HG03103 (cell line): ENCODE results near the gene SLC17A7.

ENCODE experiments used
- ATAC-seq: cut with Tn5 transposase; IDR thresholded peaks from one replicate; pipeline ENCODE4 v1.9.1; 2021; ENCODE audit warnings: low read depth; ENCODE audit not compliant: unreplicated experiment

Gene SLC17A7

DNA sequence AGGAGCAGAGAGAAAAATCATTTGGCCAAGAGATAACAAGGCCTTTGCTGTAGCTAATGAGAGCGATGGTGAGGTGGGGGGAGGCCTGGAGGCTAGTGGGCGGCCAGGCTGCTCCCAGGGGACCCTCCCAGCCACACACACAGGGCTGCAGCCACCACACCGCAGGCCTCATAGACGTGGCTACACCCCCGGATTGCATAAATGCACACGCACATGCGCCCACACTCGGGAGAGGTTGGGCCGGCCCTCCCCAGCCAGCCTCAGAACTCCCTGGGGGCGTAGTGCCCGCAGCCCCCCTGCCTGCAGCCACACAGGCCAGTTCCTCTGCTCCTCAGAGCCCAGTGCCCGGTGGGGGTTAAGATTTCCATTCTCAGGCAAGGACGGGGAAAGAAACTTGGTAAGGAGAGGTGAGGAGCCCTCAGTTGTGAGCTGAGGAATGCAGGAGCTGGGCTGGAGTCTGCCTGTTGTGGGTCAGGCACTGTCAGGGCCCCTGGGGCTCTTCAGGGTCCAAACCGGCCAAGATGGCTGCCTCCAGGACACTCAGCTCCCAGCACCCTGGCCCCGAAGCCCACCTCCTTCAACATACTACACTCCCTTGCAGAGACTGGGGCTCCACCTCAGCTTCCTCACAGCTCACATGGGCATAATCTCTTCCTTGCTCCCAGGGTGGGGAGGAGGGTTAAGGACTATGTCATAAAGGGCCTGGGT is 26.1 kb downstream of the SLC17A7 start:
- ATAC-seq: no peak

DNA sequence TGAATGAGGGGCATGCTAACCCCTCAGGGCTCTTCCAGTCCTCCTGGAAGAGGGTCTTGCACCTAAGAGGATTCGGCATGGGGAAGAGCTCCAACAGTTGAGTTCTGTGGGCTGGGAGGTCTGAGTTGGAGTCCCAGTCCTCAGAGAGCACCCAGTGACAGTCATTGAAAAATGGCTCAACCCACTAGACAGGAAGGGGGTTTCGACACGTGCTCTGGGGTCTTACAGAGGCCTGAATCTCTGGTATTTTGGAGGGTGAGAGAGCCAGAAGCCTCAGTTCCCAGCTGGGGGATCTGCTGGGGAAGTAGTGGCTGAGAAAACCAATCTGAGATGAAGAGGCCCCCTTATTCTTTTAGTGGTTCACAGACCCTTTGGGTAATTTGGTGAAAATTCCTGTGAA is 27.1 kb downstream of the SLC17A7 start:
- no peak for ATAC-seq

DNA sequence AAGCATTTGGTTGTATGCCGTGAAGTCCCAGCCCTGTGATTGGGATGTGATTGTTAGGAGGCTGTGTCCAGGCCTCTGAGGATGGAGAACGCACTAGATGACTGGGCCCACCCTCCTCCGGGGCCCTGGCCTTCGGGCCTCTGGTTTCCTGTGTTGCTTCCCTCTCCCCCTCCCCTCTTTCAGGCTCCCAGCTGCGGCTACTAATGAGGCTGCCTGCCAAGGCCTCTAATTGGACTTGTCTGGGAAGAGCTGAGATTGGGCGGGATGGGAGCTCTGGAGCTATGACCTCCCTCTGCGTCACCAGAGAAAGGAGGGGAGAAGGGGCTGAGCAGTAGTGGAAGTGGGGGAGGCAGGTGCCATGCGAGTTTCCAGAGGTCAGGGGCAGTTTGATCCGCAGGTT is 28.0 kb downstream of the SLC17A7 start:
- ATAC-seq: no peak

DNA sequence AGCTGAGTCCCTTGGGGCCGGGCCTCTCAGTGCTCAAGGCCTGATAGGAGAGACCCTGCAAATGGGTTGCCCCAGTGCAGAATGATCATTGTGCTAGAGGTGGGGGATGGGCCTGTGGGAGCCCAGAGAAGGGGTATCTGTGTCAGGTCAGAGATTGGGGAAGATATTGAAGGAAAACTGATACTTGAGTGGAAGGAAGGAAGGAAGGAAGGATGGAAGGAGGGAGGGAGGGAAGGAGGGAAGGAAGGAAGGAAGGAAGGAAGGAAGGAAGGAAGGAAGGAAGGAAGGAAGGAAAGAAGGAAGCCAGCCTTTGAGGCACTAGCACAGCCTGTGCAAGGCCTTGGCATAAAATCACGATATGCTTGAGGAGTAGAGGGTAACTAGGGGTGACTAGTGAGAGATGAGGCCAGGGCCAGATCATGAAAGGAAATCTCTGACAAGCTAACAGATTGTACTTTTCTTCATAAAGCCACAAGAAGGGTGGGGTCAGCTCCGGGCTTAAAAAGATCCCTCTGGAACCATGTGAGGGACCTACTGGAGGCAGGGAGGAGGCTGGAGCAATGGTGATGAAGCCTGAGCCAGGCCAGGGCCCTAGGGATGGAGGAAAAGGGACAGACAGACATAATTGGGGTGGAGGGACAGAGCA is 29.5 kb downstream of the SLC17A7 start:
- ATAC-seq: no peak

DNA sequence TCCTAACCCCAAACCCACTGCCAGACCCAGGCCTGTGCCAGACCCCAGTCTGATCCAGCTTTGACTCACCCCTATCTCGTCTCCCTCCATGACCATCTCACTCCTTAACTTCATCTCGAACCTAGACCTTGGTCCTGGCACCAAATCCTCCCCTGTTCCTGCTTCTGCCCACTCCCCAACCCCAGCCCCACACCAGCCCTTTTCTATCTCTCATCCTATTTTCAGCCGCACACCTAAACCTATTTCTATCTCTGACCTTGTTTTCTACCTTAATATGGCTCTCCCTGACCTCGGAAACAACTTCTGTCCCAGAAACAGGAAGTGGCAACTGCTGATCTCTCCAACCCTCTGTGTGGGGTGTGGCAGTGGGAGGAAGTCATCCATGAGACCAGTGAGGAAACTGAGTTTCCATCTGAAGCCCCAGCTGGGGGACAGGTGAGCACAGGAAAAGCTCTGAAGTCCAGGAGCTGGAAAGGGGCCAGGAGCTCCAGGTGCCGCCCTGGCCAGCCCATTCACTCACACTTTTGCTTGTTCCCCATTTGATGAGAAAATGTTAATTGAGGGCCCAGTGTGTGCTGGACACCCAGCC is 31.8 kb downstream of the SLC17A7 start:
- no peak for ATAC-seq

DNA sequence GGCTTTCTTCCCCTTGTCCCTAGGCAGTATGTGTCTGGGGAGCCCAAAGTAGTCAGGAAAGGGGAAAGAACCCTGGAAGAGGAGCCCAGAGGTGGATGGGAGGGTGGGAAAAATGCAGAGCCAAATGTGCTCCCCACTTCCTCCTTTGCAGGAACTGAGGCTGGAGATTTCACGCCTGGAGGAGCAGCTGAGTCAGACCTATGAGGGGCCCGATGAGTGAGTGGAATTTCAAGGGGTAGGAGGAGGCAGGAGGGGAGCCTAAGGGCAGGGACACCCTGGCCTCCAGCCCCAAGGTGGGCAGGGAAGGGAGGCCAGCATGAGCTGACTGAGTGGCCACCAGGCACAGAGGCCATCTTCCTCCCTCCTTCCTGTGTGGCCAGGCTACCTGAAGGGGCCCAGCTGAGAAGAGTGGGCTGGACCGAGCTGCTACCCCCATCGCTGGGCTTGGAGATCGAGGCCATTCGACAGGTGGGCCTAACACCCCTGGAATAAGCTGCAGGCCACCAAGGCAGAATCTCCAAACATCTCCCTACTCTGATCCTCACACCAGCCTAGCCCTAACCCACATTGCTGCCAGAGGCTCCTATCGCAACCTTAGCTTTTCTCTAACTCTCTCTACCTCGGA is 32.4 kb downstream of the SLC17A7 start:
- ATAC-seq: no peak

DNA sequence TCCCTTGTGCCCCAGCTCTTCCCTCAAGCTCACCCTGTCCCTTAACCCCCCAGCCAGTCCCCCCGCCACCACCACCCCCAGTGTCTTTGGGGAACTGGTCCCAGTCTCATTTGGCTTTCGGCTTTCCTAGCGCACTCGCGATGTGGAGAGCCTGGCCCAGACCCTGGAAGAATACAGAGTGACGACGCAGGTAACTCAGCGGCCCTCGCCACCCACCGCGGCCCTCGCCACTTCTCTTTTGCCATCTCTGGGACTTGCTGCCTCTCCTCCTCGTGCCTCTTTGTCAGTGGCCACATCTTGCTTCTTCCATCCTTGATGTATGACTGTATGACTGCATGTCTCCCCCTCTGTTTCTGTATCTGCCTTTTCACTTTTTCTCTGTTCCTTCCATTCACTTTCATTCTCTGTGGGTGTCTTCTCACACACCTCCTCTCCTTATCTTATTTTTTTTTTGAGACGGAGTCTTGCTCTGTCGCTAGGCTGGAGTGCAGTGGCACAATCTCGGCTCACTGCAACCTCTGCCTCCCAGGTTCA is 33.8 kb downstream of the SLC17A7 start:
- ATAC-seq: no peak

DNA sequence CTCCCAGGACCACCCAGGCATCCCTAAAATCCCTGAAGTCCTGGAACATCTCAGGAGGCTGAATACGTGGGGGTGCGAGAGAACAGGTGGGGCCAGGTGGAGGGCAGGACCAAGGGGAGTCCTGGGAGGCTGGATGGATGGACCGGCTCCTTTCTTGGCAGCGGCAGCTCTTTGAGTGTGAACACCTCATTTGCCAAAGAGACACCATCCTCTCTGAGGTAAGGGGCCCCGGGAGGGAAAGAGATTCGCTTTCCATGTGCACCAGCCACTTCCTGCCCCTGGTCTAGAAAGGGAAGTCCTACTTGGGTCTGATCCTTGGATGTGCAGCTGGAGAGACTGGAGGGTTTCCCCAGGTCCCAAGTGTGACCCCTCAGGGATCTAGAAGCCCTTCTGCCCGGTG is 34.2 kb downstream of the SLC17A7 start:
- no peak for ATAC-seq

DNA sequence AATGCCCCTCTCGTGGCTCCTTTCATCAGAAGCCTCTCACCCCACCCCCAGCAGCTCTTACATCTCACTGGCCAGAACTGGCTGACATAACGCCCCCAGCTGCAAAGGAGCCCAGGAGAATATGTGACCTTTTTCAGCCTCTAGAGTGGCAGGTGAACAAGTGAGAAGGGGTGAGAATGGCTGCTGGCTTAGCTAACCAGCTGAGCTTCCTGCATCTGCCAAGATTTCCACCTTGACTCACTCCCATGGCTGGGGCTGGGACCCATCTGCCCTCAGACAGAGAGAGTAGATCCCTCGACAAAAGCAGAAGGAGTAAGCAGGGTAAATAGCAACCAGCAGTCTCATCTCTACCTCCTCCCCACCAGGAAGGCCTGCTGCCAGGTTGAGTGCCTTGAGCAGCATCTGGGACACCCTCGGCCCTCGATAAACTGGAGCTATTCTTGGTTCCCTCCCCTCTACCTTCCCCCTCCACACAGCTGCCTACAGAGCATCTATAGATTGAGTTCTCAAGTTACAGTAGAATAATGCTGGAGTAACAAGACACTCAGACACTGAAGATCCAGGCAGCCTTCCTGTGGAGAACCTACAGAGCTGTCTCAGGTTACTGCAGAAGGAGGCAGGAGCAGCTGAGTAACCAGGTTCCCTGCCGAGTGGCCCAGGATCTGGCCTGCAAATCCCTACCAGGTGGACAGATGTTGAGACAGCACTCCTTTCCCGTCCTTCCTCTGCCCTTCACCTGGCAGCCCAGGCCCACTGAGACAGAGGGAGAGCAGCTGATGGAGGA is 37.7 kb downstream of the SLC17A7 start:
- ATAC-seq: no peak

DNA sequence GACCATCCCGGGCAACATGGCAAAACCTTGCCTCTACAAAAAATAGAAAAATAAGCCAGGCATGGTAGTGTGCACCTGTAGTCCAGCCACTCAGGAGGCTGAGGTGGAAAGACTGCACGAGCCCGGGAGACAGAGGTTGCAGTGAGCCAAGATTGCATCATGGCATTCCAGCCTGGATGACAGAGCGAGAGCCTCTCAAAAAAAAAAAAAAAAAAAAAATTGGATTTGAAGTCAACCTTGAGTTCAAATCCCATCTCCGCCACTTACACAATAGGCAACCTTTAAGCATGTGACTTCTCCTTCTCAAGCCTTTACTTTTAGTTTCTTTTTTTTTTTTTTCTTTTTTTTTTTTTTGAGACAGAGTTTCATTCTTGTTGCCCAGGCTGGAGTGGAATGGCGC is 41.3 kb downstream of the SLC17A7 start:
- no peak for ATAC-seq

DNA sequence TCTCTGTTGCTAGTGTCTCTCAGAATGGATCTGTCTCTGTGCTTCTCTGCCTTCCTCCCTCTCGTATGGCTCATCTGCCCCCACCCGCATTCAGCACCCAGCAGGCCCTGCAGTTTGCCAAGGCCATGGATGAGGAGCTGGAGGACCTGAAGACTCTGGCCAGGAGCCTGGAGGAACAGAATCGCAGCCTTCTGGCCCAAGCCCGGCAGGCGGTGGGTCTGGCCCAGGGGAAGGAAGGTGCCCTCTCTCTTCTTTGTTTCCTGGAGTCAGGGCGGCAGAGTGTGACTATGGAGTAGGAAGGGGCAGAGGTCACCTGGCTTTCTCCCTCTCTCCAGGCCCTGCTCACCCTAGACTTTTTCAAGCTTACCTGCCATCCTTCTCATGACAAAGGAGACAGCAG is 42.4 kb downstream of the SLC17A7 start:
- no peak for ATAC-seq

DNA sequence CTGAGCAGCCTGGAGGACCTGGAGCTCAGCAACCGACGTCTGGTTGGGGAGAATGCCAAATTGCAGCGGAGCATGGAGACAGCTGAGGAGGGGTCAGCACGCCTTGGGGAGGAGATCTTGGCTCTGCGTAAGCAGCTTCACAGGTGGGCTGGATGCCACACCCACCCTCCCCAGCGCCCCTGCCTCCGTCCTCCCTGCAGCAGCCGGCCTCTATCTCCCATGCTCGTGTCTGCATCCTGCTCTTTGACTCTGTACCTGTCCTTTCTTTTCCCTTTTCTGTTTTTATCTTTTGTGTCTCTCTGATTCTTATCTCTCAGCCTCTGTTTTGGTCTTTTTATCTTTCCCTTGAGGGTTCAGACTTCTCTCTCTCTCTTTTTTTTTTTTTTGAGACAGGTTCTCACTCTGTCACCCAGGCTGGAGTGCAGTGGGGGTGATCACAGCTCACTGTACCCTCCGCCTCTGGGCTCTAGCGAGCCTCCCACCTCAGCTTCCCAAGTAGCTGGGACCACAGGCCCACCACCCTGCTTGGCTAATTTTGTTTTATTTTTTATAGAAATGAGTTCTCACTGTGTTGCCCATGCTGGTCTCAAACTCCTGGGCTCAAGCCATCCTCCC is 43.2 kb downstream of the SLC17A7 start:
- no peak for ATAC-seq

DNA sequence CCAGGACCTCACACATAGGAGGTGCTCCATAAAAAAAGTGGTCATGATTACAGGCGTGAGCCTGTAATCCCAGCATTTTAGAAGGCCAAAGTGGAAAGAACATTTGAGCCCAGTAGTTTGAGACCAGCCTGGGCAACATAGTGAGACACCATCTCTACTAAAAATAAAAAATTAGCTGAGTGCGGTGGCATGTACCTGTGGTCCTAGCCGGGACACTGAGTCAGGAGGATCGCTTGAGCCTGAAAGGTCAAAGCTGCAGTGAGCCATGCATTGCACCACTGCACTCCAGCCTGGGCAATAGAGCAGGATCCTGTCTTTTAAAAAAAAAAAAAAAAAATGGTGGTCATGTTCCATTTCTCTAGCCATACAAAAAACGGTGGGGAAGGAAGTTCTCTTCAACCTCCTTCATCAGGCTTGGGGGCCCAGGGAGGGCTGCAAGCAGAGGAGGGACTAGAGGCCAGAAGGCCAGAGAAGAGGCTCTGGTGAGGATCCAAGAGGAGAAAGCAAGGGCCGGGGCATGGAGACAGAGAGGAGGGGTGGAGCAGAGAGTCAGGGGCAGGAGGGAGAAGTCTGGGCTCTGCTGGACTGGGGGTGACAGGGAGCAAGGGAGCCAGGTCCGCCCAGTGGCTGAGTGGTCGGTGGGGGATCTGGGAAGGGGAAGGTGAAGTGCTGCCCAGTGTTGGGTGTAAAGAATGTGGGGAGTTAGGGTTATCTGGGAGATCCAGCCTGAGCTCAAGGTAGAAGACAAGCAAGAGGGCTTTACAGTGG is 44.4 kb downstream of the SLC17A7 start:
- no peak for ATAC-seq

DNA sequence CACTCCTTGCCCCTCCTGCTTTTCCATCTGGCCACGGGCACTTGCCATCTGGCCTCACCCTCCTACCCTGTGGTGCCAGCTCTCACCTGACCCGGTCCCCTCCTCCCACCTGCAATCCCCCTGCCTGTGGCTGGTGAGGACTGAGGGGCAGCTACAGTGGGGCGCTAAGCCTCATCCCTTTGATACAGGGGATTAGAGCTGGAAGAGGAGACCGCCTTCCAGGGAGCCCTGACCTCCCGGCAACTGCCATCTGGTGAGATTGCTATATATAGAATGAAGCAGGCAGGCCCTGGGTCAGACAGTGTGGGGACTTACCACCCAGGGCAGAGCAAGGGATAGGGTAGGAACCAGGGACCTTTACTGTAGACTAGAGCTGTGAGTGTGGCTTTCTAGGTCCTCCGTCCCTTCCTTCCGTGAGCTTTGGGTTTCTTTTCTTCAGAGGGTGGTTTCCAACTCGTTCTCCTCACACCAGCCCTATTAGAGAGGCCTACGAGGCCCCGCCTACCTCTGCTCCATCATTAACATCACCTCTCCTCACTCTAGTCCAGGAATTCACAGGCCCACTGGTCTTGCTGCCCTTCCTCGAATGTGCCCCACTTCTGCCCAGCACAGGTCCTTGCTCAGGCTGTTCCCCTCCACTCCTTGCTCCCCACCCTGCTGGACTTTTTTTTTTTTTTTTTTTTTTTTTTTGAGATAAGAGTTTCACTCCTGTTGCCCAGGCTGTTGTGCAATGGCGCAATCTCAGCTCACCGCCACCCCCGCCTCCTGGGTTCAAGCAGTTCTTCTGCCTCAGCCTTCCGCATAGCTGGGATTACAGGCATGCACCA is 45.5 kb downstream of the SLC17A7 start:
- ATAC-seq: no peak

DNA sequence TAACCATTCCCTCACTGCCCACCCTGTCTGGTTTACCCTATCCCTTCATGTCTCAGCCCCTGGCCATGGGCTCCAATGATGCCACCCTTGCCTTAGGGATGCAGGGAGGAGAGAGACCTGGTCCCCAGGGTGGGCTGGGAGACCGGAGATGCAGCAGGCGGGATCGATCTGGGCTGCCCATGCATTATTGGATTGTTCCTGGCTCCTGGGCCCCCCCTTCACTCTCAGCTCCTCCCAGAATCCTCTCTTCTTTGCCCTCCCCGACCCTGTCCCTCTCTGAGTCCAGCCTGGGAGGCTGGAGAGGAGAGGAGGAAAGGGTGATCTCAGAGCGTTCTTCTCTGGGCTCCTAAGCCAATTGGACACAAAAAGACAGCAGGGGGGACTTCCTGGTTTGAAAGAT is 47.4 kb downstream of the SLC17A7 start:
- no peak for ATAC-seq

DNA sequence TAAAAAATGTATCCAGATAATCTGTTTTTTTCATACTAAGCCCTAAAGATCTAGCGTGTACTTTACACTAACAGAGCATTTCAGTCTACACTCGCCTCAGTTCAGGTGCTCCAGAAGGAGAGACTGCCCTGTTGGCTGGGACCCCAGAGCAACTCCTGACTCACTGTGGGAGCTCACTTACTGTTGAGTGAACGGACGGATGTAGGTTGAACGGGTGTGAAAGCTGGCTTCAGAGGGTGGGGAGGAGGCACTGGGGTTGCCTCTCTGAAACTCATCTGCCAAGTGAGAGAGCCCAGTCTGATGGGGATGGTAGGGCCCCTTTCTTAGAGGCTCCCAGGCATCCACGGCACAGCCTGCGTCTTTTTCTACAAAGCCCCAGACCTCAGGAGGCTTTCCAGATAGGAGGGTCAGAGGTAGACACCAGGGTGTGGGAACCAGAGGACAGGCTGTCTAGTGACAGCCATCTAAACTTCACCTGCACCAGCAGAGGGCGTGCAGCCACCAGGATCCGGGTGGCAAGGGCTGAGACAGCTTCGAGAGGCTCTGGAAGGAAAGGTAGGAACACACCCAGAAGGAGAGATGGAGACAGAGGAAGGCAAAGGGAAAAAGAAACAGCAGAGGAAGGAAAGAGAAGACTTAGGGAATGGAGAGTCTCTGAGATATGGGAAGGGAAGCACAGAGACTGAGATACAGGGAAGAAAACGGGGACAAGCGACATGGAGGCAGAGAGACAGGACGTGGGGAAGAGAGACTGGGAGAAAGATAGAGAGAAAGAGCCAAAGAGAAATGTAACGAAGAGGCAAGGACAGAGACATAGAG is 49.5 kb downstream of the SLC17A7 start:
- no peak for ATAC-seq

DNA sequence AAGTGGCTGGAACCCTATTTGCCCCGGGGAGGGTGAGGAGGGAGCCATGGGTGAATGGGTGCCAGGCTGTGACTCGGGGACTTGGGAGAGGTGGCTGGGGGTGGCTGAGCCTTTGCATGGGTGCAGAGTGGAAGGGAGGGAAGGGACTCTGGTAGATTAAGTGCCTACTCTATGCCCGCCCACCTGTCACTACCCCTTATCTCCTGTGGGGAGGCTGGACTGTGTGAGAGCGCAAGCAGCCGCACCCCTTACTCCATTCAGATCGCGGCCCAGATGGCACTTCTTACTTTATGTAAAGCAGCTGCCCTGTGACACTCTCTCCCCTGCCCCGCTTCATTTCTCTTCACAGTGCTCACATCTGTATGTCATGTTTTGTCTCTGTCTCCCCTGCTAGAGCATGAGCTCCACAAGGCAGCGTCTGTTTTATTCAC is 50.4 kb downstream of the SLC17A7 start:
- ATAC-seq: no peak
